Upper lobe of left lung (tissue), 4 donors: ENCODE data around the gene DNER.

Experiments
- POLR2A ChIP-seq, 4 donors: fragments of 450-650 bp; IDR thresholded peaks; one replicate each; pipeline ENCODE4 v1.5.1; 2016 to 2017; ENCODE audit warnings: antibody characterized with exemption in 4 of 4, mild to moderate bottlenecking in 2 of 4
- TF ChIP-seq, protein P1 (sequence below), 6 experiments: fragments of 450-650 bp in 4 of 6; fragments of 200-600 bp in 2 of 6; sonication (generic) in 2 of 6; IDR thresholded peaks; one replicate each; pipeline ENCODE4 v1.5.1; 2016 to 2019; ENCODE audit warnings: antibody characterized with exemption in 6 of 6

DNA sequence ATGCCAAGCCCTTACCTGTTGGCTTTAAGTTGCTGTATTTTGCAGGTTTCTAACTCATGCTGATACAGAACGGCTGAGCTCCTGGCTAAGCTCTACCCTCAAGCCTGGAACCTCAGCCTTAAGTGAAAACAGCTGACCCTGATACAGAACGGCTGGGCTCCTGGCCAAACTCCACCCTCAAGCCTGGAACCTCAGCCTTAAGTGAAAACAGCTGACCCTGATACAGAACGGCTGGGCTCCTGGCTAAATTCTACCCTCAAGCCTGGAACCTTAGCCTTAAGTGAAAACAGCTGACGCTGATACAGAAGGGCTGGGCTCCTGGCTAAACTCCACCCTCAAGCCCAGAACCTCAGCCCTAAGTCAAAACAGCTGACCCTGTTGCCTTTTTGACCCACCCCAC, 17.6 kb upstream of the DNER start:
- TF ChIP-seq POLR2A (IDR thresholded peaks at IDR 0.05): no peak
- TF ChIP-seq, protein P1, sequence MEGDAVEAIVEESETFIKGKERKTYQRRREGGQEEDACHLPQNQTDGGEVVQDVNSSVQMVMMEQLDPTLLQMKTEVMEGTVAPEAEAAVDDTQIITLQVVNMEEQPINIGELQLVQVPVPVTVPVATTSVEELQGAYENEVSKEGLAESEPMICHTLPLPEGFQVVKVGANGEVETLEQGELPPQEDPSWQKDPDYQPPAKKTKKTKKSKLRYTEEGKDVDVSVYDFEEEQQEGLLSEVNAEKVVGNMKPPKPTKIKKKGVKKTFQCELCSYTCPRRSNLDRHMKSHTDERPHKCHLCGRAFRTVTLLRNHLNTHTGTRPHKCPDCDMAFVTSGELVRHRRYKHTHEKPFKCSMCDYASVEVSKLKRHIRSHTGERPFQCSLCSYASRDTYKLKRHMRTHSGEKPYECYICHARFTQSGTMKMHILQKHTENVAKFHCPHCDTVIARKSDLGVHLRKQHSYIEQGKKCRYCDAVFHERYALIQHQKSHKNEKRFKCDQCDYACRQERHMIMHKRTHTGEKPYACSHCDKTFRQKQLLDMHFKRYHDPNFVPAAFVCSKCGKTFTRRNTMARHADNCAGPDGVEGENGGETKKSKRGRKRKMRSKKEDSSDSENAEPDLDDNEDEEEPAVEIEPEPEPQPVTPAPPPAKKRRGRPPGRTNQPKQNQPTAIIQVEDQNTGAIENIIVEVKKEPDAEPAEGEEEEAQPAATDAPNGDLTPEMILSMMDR (IDR thresholded peaks at IDR 0.05): no peak
